22Rv1 (cell line): ENCODE results near the gene MPRIP.

Source experiments
- CTCF ChIP-seq: fragments of 450-650 bp; IDR thresholded peaks from 2 replicates; pipeline ENCODE4 v1.5.1; 2017; ENCODE audit warnings: mild to moderate bottlenecking
- ZFX ChIP-seq: fragments of 450-650 bp; IDR thresholded peaks from 2 replicates; pipeline ENCODE4 v1.6.1; 2017; ENCODE audit warnings: antibody characterized with exemption, borderline replicate concordance

- TF ChIP-seq CTCF: no peak
- TF ChIP-seq ZFX: no peak
These were observed 119.5 kb downstream of the MPRIP start for GRCh38 chr17:17161759-17162158.
